KOPT-K1 (cell line): ENCODE results near the gene MRPL36.
"Not testable (repeated sequence)": the region's sequence is repeated elsewhere in the genome, so short reads cannot be mapped to it uniquely, and the experiment has no call there.

Experiments used
- H3K27ac ChIP-seq: fragments of 200-600 bp; sonication (generic); 2 replicates; pipeline ENCODE4 v1.5.1; 2016; ENCODE audit warnings: antibody characterized with exemption, mild to moderate bottlenecking, low read depth, low read length; ENCODE audit not compliant: poor library complexity, severe bottlenecking
- H3K36me3 ChIP-seq: fragments of 200-600 bp; sonication (generic); 2 replicates; pipeline ENCODE4 v1.5.1; 2017; ENCODE audit warnings: antibody characterized with exemption, mild to moderate bottlenecking, low read length, moderate library complexity; ENCODE audit not compliant: insufficient read depth
- H3K9me3 ChIP-seq: fragments of 200-600 bp; sonication (generic); 2 replicates; pipeline ENCODE4 v1.5.1; 2017; ENCODE audit warnings: antibody characterized with exemption, low read length, mild to moderate bottlenecking; ENCODE audit not compliant: insufficient read depth, poor library complexity, severe bottlenecking

MRPL36 gene

DNA sequence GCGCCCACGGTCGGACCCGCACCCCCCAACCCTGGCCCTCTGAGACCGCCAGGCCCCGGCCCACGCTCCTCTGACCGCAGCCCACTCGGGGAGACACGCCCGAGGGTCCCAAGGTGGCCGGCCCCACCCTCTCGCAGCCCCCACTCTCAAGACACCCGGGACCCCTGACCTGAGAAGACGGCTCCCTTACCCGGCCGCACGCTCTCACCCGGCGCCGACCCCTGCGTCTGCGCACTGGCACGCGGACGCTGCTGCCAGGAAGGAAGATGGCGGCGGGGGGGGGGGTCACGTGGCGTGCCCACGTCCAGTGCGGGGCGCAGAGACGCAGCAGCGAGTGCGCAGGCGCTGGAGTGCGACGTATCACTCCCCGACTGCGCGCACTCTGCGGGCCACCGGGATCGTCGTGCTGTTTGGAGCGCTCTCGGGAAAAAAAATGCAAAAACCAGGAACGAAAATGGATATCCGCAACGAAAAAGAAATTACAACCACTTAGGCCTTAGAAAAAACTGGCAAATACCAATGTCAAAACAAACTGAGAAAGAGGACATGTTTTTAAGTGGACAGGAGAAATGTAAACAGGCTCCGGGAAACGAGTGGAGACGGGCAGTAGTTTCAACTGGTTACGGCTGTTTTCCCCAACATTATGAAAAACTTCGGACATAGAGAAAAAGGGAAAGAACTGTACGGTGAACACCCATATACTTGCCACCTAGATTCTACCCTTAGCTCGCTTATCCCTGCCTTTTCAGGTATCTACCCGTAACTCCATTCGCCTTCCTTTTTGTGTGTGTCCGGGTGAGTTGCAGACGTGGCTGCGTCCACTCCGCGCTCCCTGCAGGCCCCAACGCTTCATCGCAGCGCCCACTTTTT is at the start of gene MRPL36:
MRPL36 (minus strand) TSS at position 236 of the 870 bp plus-strand sequence. CDS start 902 bp downstream, outside the sequence.
- peak within 1 kb of the TSS; percentile 81 for H3K27ac ChIP-seq
- peaks cover 55% of the 10 kb centered on the region for H3K36me3 ChIP-seq
- H3K9me3 ChIP-seq, result no peaks in the 10 kb centered on the region

DNA sequence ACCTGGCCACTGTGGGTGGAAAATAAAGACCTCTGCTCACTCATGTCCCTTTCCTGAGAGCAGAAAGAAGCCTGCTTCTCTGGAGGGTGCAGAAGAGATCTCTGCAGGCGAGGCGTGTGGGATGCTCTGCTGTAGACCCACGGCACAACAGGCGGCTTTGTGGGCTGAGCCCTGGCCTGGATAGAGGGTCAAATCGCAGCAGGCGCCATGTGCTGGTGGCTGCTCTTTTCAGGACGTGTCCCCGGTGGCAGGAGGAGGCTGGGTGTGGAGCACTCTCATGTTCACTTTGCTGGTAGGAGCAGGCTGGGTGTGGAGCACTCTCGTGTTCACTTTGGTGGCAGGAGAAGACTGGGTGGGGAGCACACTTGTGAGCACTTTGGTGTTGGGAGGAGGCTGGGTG is 48.0 kb upstream of the MRPL36 start:
- Histone ChIP-seq H3K36me3 (no peaks in the 10 kb centered on the region), H3K27ac (no peak overlapping the region), H3K9me3 (no peaks in the 10 kb centered on the region)

- no peak overlapping the region for H3K27ac ChIP-seq
- no peaks in the 10 kb centered on the region for H3K36me3 ChIP-seq
- no peaks in the 10 kb centered on the region for H3K9me3 ChIP-seq
These were observed 47.4 kb upstream of the MRPL36 start for GRCh38 chr5:1847056-1847455.

GRCh38 chr5:1846583-1846982 is 46.9 kb upstream of the MRPL36 start:
- no peaks in the 10 kb centered on the region for H3K9me3 ChIP-seq
- no peaks in the 10 kb centered on the region for H3K36me3 ChIP-seq
- no peak overlapping the region for H3K27ac ChIP-seq

DNA sequence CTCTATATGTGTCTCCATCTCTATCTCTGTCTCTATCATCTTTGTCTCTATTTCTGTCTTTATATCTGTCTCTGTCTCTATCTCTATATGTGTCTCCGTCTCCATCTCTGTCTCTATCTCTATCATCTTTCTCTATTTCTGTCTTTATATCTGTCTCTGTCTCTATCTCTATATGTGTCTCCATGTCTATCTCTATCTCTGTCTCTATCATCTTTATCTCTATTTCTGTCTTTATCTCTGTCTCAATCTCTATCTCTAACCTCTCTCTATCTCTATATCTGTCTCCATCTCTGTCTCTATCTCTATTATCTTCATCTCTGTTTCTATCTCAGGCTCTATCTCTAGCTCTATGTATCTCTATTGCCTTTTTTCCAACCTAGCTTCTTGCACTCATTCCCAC is 46.1 kb upstream of the MRPL36 start:
- H3K9me3 ChIP-seq, result no peaks in the 10 kb centered on the region
- no peak overlapping the region for H3K27ac ChIP-seq
- H3K36me3 ChIP-seq, result no peaks in the 10 kb centered on the region

- Histone ChIP-seq H3K9me3 (no peaks in the 10 kb centered on the region), H3K36me3 (no peaks in the 10 kb centered on the region), H3K27ac (no peak overlapping the region)
These were observed 45.2 kb upstream of the MRPL36 start for GRCh38 chr5:1844708-1845436.

GRCh38 chr5:1843761-1844160 is 44.1 kb upstream of the MRPL36 start:
- not testable (repeated sequence) for H3K9me3 ChIP-seq, H3K27ac ChIP-seq, H3K36me3 ChIP-seq

DNA sequence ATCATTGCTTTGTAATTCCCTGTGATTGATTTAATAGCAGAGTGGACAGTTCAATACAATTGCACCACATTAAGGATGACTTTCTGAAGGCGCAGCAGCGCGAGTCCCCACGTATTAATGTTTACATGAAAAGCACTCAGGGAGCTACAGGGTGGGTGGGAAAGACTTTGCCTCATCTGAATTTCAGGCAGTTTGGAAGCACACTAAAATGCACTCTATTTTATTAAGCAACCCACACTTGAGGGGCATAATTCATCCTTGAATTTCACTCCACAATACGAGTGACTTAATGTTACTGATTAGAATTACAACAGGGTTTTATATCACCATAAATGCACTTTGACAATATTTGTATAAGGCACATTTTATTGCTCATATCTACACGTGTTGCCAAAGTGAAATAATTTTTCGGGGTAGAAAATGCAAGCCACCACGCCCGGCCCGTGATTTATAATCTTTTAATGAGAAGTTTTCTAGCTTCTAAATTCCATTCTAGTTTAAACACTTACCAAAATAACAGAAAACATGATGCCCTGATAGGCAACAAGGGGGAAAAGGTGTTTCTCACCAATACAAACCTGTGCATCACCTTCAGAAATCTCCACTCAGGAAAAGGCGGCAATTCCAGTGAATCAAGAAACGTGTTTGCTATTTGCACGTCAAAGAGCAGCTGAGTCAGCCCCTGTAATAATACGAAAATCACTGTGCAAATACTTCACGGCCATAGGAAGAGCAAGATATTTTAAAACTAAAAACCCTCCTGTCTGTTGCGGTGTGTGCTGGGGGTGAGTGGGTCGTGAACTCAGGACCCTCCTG is 42.6 kb upstream of the MRPL36 start:
- no peak overlapping the region for H3K27ac ChIP-seq
- H3K36me3 ChIP-seq, result no peaks in the 10 kb centered on the region
- H3K9me3 ChIP-seq, result no peaks in the 10 kb centered on the region

DNA sequence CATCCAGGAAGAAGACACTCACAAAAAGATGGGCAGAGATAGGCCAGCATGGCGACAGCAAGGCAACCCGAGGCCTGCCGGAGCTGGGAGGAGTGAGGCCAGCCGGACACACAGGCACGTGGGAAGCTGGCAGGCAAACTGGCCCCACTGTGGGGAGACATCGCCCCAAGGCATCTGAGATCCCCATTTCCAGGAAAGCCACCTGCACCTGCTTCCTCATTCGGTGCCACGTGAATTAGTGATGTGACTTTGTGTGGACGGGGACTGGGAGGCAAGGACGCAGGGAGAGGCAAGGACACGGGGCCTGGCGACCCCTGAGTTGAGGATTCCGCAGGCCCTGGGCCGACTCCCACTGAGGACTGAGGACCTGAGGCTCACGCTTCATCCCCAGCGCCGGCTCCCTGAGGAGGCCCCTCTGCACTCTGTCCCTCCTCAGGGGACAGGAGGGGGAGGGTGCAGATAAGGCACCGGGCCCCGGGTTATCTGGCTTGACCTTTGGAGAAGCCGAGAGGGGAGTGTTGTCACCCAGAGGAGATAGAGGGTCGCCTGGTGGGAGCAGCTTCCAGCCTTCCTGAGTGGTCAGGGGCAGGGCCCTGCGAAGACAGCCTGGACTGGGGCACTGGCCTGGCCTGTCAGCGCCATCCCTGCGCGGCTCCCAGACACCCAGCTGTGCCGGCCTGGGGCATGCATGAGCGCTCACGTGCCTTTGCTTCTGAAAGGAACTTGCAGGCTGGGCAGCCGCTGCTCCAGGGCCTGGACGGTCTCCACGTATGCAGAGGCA is 41.3 kb upstream of the MRPL36 start:
- no peaks in the 10 kb centered on the region for H3K9me3 ChIP-seq
- H3K36me3 ChIP-seq, result no peaks in the 10 kb centered on the region

GRCh38 chr5:1840071-1840547 is 40.5 kb upstream of the MRPL36 start:
- Histone ChIP-seq H3K27ac (no peak overlapping the region), H3K9me3 (no peaks in the 10 kb centered on the region), H3K36me3 (no peaks in the 10 kb centered on the region)

More for the DNA sequence above, 41.3 kb upstream of the MRPL36 start:
- H3K27ac ChIP-seq, result no peak overlapping the region

- H3K36me3 ChIP-seq, result no peaks in the 10 kb centered on the region
- H3K27ac ChIP-seq, result no peak overlapping the region
- H3K9me3 ChIP-seq, result no peaks in the 10 kb centered on the region
These were observed 38.4 kb upstream of the MRPL36 start for GRCh38 chr5:1838013-1838412.

GRCh38 chr5:1836891-1837880 is 37.5 kb upstream of the MRPL36 start:
- Histone ChIP-seq H3K36me3 (no peaks in the 10 kb centered on the region), H3K27ac (no peak overlapping the region), H3K9me3 (no peaks in the 10 kb centered on the region)

- no peaks in the 10 kb centered on the region for H3K9me3 ChIP-seq
- no peaks in the 10 kb centered on the region for H3K36me3 ChIP-seq
- H3K27ac ChIP-seq, result no peak overlapping the region
These were observed 36.7 kb upstream of the MRPL36 start for GRCh38 chr5:1836176-1836890.
